Type B pancreatic cell (in vitro differentiated cells): ENCODE measurements around the gene BCL2L13. TPM values are rescaled to one million over a fixed set of nuclear protein-coding genes. Genes with fewer than 3 reads are reported as not detected.

Source experiments
- DNase-seq: peaks from one replicate; pipeline ENCODE4 v3.0.0; 2021; ENCODE audit warnings: mixed read lengths; ENCODE audit not compliant: unreplicated experiment; ENCODE audit errors: extremely low spot score
- H3K27ac Mint-ChIP-seq: 2 replicates; pipeline ENCODE4 v1.8.0; 2021; ENCODE audit warnings: mild to moderate bottlenecking, mixed read lengths
- H3K27me3 Mint-ChIP-seq: 2 replicates; pipeline ENCODE4 v1.8.0; 2021; ENCODE audit warnings: mixed read lengths
- H3K36me3 Mint-ChIP-seq: 2 replicates; pipeline ENCODE4 v1.8.0; 2021; ENCODE audit warnings: mixed read lengths
- H3K4me1 Mint-ChIP-seq: one replicate; pipeline ENCODE4 v1.8.0; 2021; ENCODE audit warnings: mixed read lengths; ENCODE audit not compliant: unreplicated experiment
- H3K4me3 Mint-ChIP-seq: 2 replicates; pipeline ENCODE4 v1.8.0; 2021; ENCODE audit warnings: mild to moderate bottlenecking, mixed read lengths
- H3K9me3 Mint-ChIP-seq: 2 replicates; pipeline ENCODE4 v1.8.0; 2021; ENCODE audit warnings: mixed read lengths
- CTCF ChIP-seq: fragments of 200-600 bp; sonication (generic); conservative IDR thresholded peaks from 2 replicates; pipeline ENCODE4 v1.5.0; 2021; ENCODE audit warnings: antibody characterized with exemption, mild to moderate bottlenecking
- total RNA-seq: library from RNA; stranded (reverse); gene quantifications from 2 replicates; pipeline ENCODE4 v1.2.1, GENCODE V29; 2021; ENCODE audit warnings: low replicate concordance

The BCL2L13 gene
- total RNA-seq, 1 donor from 2014 or later = 32.5 TPM

- Mint-ChIP-seq H3K36me3 (no peaks in the 10 kb centered on the region), H3K27ac (no peak overlapping the region), H3K4me1 (peaks cover 38% of the 10 kb centered on the region), H3K4me3 (peak overlapping the region; percentile 82), H3K27me3 (peaks cover 3% of the 10 kb centered on the region), H3K9me3 (no peaks in the 10 kb centered on the region)
- no peak for TF ChIP-seq CTCF
- DNase-seq = no peak
Measured at GRCh38 chr22:17774926-17775685, 136.5 kb downstream of the BCL2L13 start.

- no peaks in the 10 kb centered on the region for H3K9me3 Mint-ChIP-seq
- H3K27ac Mint-ChIP-seq = no peak overlapping the region
- H3K4me1 Mint-ChIP-seq = peaks cover 35% of the 10 kb centered on the region
- H3K4me3 Mint-ChIP-seq = peak overlapping the region; percentile 82
- H3K27me3 Mint-ChIP-seq = peaks cover 3% of the 10 kb centered on the region
- no peaks in the 10 kb centered on the region for H3K36me3 Mint-ChIP-seq
- no peak for TF ChIP-seq CTCF
- DNase-seq = no peak
Measured at GRCh38 chr22:17775781-17776465, 137.4 kb downstream of the BCL2L13 start.

- Mint-ChIP-seq H3K9me3 (no peaks in the 10 kb centered on the region), H3K4me3 (no peak overlapping the region), H3K4me1 (peaks cover 35% of the 10 kb centered on the region), H3K27me3 (peaks cover 3% of the 10 kb centered on the region), H3K36me3 (no peaks in the 10 kb centered on the region), H3K27ac (no peak overlapping the region)
- no peak for DNase-seq
- TF ChIP-seq CTCF = no peak
Measured at GRCh38 chr22:17777005-17777716, 138.6 kb downstream of the BCL2L13 start.

GRCh38 chr22:17777717-17778044 is 139.1 kb downstream of the BCL2L13 start:
- Mint-ChIP-seq H3K27ac (no peak overlapping the region), H3K9me3 (no peaks in the 10 kb centered on the region), H3K4me3 (no peak overlapping the region), H3K36me3 (no peaks in the 10 kb centered on the region), H3K27me3 (peaks cover 3% of the 10 kb centered on the region), H3K4me1 (peaks cover 33% of the 10 kb centered on the region)
- no peak for DNase-seq
- TF ChIP-seq CTCF = no peak

GRCh38 chr22:17778412-17778976 is 139.9 kb downstream of the BCL2L13 start:
- Mint-ChIP-seq H3K36me3 (no peaks in the 10 kb centered on the region), H3K27me3 (peaks cover 3% of the 10 kb centered on the region), H3K4me1 (peaks cover 27% of the 10 kb centered on the region), H3K4me3 (no peak overlapping the region), H3K27ac (no peak overlapping the region), H3K9me3 (no peaks in the 10 kb centered on the region)
- TF ChIP-seq CTCF = no peak
- no peak for DNase-seq
